HTERT RPE-1 (cell line): Measurements from ENCODE around the gene RAB3C.
"Not testable (repeated sequence)": the region's sequence is repeated elsewhere in the genome, so short reads cannot be mapped to it uniquely, and the experiment has no call there.

Experiments
- in situ Hi-C: fragments of 300-500 bp; cut with MboI; formaldehyde crosslinking; loops from 4 replicates; pipeline ENCODE4 v1.14.3; 2020; ENCODE audit warnings: low sequenced_read_pairs

RAB3C gene

DNA sequence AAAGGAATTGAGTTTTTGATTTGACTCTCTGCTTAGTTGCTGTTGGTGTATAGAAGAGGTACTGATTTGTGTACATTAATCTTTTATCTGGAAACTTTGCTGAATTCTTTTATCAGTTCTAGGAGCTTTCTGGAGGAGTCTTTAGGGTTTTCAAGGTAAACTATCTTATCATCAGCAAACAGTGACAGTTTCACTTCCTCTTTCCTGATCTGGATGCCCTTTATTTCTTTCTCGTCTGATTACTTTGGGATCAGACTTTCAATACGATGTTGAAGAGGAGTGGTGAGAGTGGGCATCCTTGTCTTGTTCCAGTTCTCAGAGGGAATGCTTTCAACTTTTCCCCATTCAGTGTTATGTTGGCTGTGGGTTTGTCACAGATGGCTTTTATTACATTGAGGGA, 17.7 kb downstream of the RAB3C start:
- in situ Hi-C loops = not testable (repeated sequence)

DNA sequence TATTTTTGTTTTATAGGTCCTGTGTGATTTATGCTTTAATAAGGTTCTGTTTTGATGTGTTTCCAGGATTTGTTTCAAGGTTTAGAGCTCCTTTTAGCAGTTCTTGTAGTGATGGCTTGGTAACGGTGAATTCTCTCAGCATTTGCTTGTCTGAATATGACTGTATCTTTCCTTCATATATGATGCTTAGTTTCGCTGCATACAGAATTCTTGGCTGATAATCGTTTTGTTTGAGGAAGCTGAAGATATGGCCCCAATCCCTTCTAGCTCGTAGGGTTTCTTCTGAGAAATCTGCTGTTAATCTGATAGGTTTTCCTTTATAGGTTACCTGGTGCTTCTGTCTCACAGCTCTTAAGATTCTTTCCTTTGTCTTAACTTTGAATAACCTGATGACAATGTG, 20.0 kb downstream of the RAB3C start:
- in situ Hi-C loops = not testable (repeated sequence)

DNA sequence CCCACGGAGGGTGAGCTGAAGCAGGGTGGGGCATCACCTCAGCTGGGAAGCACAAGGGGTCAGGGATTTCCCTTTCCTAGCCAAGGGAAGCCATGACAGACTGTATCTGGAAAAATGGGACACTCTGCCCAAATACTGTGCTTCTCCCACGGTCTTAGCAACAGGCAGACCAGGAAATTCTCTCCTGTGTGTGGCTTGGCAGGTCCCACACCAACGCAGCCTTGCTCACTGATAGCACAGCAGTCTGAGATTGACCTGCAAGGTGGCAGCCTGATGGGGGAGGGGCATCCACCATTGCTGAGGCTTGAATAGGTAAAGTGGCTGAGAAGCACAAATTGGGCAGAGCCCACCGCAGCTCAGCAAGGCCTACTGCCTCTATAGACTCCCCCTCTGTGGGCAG, 23.2 kb downstream of the RAB3C start:
- in situ Hi-C loops = no loop called here

DNA sequence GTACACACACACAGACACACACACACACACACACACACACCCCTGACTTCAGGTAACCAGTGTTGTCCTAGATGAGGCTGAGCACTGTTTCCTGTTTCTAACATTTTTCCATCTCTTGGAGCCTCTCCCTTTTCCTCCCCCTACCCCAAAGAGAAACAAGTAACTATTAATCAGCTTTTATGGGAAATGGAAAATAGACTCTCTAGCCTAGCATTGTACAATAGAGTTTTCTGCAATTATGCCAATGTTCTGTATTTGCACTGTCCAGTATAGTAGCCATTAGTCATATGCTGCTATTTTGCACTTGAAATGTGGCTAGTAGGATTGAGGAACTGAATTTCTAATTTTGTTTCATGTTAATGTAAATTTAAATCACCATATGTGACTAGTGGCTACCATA, 33.1 kb downstream of the RAB3C start:
- in situ Hi-C loops = no loop called here

DNA sequence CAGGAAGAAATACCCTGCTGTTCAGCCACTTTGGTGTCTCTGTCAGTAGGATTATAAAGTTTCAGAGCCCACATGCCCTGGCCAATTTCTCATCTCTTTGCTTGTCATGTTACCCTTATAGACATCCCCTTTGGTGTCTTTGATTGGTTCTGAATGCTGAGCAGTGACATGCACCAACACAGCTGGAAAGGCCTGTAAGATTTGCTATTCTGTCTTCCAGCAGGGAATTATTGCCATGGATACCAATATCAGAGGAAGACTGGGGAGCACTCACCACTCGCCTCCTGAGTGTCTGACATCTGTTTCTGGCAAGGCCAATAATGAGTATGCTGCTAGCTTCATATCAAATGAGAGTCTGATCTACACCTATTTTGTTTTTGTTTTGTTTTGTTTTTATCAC, 34.4 kb downstream of the RAB3C start:
- in situ Hi-C loops = no loop called here

DNA sequence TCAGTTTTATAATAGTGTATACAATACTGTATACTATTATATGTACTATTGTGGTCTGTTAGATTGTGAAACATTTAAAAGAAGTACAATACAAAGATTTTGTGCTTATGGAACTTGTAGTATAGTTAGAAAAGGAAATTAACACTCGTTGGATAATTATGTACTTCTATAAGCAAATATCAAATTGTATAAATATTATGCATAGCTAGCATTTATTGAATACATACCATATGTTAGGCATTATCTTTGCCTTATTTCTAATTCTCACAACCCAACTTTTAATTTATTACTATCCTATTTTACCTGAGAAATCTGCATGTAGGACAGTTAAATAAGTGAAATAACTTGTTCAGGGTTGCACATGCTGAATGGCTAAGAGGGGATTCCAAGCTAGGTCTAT, 37.5 kb downstream of the RAB3C start:
- in situ Hi-C loops = no loop called here

DNA sequence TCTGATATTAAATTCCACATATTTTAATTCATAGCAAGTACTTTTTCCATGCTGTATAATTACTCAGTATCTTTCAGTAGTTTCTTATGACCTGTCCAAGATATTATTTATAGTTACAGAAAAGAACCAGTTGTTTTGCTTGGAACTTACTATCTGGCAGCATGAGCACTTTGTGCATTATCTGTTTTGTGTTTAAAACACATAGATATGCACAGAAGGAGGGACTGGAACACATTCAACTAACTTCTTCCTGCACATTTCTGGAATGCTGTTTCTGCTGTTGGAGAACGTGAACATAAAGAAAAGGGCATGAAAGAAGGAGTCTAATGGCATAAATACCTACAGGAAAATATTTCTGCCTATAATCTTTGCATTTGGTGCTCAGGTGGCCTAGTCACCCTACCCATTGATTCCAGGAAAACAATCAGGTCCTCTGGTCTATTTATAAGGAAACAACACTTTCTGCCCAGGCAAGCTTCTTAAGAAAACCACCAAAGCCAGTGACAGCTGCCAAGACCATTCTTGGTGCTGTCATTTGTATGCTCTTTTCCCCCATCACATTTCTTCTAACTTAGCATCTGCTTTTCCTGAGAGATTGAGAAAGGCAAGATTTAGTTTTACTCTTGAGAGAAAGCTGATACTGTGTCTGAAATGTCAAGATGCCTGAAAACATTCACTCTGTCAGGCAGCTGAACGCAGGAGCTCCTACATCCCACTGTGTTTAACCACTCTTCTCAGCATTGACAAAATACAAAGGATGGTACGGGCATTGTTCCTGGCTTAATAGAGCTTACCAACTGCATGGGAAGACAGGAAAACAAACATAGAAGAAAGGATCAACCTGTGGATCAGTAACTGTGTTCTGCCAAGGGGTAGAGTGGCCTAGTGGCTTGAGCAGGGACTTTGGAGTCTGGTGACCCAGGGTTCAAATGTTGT, 40.3 kb downstream of the RAB3C start:
- in situ Hi-C loops = no loop called here

DNA sequence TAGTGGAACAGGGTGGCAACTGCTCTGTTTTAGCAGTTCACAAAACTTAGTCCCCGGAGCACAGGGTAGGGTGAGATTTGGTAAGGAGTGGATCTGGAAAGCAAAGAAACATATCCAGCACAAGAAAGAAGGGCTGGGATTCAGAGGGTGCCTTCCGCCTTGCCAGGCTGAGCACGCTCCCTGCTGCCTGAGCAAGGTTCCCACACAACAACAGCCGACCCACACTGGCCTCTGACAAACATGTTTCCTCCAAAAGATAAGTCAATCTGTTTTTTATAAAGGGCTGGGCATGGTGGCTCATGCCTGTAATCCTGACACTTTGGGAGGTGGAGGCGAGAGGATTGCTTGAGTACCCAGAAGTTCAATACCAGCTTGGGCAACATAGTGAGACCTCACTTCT, 45.8 kb downstream of the RAB3C start:
- in situ Hi-C loops = no loop called here

DNA sequence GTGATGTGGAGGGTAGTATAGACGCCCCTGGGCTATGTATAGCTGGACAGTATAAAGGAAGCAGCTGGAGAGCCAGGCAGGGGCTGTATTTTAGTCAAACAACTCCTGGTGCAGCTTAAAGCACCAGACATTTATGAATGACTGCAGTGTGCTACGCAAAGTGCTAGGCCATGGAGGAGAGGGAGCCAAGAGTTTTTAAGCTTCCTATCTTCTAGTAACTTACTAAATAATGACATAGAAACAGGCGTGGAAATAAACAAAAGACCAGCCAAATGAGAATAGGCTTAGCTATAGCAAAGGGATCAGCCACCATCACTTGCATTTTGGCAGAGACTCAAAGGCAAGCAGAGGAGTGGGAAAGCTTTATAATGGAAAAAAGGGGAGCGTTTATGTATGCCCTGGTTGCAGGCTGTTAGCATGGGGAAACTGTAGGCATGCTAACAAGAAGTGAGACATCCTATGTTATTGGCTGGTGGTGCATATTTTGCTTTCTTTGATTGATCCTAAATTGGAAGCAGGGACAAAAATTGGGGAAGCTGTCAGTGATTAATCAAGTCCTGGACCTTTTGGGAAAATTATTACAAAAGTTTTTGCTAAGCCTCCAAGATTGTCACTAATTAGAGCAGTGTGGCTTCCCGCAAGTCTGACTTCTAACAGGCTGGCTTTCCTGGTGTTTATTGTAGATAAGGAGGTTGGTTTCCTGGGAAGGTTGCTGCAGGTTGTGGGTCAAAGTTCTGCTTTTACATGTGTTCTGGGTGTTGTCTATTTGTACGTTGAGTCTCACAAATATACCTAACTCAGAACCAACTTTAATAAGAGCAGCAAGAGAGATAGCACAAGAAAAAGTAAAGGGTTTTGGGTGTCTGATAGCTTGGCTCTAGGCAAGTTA, 46.6 kb downstream of the RAB3C start:
- in situ Hi-C loops = no loop called here

DNA sequence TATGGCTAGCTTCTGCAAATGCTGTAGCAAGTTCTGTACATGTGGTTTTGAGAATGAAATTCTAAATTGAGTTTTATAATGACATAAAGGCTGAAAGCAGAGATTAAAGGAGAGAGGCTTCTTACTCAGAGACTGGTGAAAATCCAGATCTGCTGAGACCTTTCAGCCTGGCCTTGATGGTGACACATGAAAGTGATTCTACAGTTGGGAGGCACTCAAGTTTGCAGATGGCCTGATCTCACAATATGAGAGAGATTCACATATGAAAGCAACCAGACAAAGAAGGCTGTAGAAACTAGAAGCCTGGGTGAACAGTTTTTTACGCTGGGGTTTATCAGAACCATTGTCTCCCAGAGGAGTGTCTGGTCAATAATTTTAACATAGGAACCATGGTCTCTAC, 49.0 kb downstream of the RAB3C start:
- in situ Hi-C loops = no loop called here

DNA sequence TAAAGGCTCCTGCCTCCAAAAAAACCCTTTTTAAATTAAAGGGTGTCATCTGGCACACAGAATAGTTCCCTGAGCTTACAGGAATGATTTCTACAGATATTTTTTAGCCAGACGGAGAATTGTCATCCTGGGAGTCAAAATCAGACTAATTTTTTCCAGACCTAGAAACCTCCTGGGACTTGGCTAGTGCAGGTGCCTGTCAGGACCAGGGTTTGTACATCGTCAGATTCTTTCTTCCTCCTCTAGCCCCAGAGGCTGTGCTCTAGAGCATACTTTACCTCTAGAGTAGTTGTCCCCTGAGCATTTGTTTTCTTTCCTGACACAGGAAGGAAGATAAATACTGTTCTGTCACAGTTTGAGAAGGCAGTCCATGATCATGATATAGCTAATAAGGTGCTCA, 52.5 kb downstream of the RAB3C start:
- in situ Hi-C loops = no loop called here

DNA sequence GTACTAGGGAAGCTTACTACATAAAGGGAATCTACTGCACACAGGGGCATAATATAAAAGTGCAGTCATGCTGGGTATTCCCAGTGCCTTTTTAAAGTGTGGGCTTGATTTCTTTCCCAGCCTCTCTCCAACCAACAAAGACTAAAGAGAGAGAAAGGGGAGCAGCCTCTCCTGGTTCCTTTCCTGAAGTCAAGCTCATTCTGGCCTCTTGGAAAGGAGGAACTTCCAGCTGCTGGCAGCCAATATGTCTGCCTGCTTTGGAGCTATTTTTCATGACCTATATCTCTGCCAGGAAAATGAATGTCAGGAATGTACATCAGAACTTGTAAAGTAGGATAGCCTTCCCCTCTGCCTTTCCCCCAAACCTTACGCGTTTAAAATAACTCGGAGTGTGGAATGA, 57.1 kb downstream of the RAB3C start:
- in situ Hi-C loops = no loop called here

DNA sequence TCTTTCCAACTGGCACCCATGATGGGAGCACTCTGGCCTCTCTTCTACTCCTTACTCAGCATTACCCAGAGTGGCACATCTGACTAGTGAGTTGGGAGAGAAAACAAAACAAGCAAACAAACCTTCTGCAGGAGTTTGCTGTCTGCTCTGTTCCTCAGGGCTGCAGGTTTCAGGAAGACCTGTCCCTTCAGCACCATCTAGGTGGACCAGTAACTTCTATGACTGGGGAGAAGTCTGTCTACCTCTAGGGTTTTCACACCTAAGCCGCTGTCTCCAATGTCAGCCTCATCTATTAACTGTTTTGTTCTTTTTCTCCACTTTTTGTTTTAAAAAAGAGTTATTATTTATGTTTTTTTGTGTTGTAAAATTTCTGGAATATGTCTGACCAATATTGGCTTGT, 58.7 kb downstream of the RAB3C start:
- in situ Hi-C loops = no loop called here

DNA sequence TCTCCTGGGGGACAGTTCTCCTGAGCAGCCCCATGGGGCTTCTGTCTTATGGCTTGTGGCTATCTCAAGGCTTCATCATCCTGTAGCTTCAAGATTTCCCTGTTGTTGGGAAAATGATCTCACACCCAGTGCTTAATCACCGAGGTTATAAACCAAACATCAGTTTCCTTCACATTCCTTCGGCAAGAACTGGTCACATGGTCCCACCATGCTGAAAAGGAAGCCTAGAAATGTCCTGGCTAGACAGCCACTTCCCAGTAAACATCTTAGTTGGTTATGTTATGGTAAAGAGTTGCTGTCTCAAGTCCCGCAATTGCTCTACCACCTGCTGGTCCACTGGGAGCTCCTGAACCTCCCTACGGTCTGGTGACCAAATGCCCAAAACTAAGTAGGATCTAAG, 66.0 kb downstream of the RAB3C start:
- in situ Hi-C loops = no loop called here

DNA sequence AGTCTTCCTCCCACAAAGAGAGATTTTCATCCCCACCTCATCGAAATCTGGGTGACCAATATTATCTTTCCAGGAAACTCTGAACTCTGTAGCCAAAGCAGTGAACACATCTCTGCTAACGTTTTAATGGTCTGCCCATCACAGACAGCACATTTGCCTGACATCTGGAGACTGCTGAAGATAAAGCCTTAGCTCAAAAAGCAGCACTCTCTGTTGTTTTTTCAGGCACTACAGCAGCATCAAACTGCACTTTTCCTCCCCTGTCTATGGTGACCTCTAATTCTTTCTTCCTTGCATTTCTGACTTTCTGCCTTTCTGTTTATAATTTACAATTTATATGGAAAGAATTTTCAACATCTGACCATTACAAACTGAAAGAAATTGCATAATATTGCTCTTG, 66.8 kb downstream of the RAB3C start:
- in situ Hi-C loops = no loop called here

DNA sequence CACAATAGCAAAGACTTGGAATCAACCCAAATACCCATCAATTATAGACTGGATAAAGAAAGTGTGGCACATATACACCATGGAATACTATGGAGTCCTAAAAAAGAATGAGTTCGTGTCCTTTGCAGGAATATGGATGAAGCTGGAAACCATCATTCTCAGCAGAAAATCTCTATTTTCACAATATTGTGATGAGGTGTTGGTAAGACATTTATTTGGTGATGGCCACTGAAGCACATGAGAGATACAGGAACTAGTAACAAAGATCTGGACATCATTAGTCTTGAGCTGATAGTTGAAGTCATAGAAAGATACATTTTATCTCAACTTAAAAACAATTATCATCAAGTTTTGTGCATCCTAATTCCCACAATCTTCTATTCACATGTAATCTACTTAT, 70.6 kb downstream of the RAB3C start:
- in situ Hi-C loops = no loop called here

DNA sequence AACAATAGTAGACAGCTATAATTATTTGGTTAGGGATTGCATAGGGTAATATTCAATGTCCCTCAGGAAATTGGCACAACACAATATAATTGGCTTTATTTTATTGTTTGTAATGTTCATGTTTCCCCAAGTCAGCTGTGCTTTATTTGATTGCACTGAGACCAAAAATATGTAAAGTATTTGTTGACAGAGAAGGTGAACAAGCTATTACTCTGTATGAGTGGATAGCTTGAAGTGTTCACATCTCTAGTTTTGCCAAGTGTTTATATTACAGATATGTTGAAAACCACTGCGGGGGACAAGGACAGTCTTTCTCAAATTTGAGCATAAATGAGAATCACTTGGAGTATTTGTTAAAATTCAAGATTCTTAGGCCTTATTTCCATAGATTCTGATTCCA, 83.3 kb downstream of the RAB3C start:
- in situ Hi-C loops = no loop called here

DNA sequence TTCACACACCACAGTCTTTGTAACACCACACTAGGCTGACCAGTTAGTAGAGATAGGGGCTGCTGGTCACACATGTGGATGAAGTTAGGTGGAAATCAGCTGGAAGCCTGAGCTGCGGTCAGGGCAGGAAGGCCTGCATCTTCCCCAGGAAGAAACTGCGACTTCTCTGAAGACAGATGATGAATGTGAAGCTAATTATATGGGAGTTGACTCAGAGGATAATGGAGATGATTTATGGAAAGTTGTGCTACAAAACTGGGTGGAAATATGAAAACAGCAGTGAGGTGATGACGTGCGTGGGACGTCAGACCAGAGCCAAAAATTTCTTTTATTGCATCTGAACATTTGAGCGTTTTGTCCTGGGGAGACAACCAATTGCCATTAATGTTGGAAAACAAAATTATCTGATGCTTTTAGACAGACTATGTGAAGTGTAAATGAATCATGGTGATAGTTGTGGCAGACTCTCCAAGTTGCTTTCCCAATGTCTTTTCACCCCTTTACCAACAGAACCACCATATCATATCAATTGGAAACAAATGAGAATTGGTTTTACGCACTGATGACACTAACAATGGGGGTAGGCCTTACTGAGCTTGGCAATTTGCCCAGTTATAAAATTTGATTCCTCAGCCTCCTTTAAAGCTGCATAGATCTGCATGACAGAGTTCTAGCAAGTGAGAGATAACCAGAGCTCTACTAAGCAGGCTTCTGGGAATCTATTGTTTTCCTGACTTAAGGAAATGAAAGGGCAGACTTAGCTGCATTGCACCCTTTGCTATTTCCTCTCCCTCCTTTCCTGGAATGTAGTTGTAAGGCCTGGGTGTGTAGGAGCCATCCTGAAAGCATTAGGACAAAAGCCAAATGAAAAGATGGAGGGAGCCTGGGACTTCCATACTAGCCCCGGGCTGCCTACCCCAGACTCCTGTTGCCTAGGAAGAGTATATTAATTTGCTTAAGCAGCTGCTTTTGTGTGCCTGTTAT, 84.0 kb downstream of the RAB3C start:
- in situ Hi-C loops = no loop called here

DNA sequence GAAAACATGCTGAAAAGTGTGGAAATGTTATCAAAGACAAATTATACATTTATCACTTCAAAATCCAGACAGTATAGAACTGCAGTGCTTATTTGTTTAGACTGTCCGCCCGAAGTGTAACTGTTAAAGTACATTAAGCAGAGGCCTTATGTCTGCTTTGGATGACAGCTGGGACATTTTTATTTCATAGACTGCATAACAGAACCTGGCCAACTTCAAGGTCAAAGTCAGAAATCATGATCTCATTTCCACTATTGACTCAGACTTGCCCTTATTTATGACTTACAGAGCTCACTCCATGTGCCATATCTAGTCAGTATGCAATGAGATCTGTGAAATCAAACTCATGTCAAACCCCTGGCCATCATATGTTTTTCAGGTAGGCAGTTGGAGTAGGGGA, 87.7 kb downstream of the RAB3C start:
- in situ Hi-C loops = no loop called here

DNA sequence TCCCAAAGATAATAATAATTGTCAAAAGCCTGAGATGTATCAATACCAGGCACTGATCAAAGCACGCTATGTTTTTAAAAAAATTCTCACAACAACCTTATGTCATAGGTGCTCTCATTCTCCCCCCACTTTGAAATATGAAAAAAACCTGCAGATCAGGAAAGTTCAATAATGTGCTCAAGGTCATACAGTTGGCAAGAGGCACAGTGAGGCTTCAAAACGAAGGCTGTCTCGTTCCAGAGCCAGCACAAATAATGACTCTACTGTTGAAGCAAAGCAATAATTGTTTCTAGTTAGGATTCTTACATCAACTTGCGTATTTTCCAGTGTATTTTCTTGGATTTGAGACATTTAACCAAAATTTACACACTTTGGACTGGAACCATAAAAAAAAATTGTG, 88.3 kb downstream of the RAB3C start:
- in situ Hi-C loops = no loop called here

DNA sequence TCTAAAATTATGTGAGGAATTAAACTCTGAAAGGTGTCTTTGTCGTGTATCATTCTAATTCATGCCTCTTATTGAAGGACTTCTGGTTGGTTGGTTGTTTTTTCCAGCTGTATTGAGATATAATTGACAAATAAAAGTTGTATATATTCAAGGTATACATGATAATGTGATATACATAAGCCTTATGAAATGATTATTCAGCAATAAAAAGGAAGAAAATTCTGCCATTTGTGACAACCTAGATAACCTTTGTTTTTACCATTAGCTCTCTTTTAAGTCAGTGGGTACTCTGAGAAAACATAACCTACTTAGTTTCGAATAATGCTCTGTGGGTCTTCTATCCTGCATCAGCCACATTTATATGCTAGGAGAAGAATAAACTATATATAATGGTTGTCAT, 89.6 kb downstream of the RAB3C start:
- in situ Hi-C loops = no loop called here
